OCI-LY7 (cell line): Measurements from ENCODE around the gene OGG1.

Experiments used
- EZH2phosphoT487 ChIP-seq: fragments of 200-600 bp; sonication (generic); IDR thresholded peaks from 2 replicates; pipeline ENCODE4 v1.6.1; 2018; ENCODE audit warnings: low read depth, borderline replicate concordance, mild to moderate bottlenecking, mixed run types, antibody characterized with exemption, low read length, moderate library complexity, mixed read lengths
- TF ChIP-seq, protein P1 (sequence below): fragments of 200-600 bp; sonication (generic); conservative IDR thresholded peaks from 2 replicates; pipeline ENCODE4 v1.5.1; 2014; ENCODE audit warnings: mild to moderate bottlenecking, antibody characterized with exemption, low read length, moderate library complexity, mixed read lengths

DNA sequence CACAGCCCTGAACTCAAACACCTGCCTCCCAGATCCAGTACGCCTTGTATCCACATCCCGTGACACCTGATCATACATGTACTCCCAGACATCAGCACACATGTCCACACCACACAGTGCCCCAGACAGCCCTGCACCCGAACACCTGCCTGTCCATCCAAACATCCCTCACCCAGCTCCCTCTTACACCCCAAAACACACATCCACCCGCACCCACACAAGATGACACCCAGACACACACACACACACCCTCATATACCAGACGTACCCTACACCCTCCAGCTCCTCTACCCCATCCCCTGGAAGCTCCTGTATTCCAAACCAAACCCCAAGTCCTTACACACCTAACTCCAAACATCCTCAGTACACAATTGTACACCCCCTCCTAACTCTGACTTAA is 19.3 kb downstream of the OGG1 start:
- TF ChIP-seq, protein P1, sequence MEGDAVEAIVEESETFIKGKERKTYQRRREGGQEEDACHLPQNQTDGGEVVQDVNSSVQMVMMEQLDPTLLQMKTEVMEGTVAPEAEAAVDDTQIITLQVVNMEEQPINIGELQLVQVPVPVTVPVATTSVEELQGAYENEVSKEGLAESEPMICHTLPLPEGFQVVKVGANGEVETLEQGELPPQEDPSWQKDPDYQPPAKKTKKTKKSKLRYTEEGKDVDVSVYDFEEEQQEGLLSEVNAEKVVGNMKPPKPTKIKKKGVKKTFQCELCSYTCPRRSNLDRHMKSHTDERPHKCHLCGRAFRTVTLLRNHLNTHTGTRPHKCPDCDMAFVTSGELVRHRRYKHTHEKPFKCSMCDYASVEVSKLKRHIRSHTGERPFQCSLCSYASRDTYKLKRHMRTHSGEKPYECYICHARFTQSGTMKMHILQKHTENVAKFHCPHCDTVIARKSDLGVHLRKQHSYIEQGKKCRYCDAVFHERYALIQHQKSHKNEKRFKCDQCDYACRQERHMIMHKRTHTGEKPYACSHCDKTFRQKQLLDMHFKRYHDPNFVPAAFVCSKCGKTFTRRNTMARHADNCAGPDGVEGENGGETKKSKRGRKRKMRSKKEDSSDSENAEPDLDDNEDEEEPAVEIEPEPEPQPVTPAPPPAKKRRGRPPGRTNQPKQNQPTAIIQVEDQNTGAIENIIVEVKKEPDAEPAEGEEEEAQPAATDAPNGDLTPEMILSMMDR = no peak
- TF ChIP-seq EZH2phosphoT487 = no peak
